HG03066 (cell line): ENCODE measurements around the gene GLIS1.

Source experiments
- ATAC-seq: cut with Tn5 transposase; IDR thresholded peaks from one replicate; pipeline ENCODE4 v1.9.1; 2021; ENCODE audit warnings: low read depth; ENCODE audit not compliant: unreplicated experiment

The GLIS1 gene

GRCh38 chr1:53584777-53585107 is 154.2 kb downstream of the GLIS1 start:
- no peak for ATAC-seq

- no peak for ATAC-seq
Measured at GRCh38 chr1:53583868-53584776, 154.8 kb downstream of the GLIS1 start.

GRCh38 chr1:53583021-53583867 is 155.7 kb downstream of the GLIS1 start:
- no peak for ATAC-seq

GRCh38 chr1:53582211-53583020 is 156.5 kb downstream of the GLIS1 start:
- ATAC-seq: no peak

GRCh38 chr1:53581476-53581875 is 157.5 kb downstream of the GLIS1 start:
- no peak for ATAC-seq

GRCh38 chr1:53580739-53581475 is 158.1 kb downstream of the GLIS1 start:
- no peak for ATAC-seq

- no peak for ATAC-seq
Measured at GRCh38 chr1:53580009-53580400, 159.0 kb downstream of the GLIS1 start.

- no peak for ATAC-seq
Measured at GRCh38 chr1:53579221-53580008, 159.5 kb downstream of the GLIS1 start.

GRCh38 chr1:53578358-53578757 is 160.6 kb downstream of the GLIS1 start:
- no peak for ATAC-seq

GRCh38 chr1:53577761-53578100 is 161.2 kb downstream of the GLIS1 start:
- no peak for ATAC-seq

GRCh38 chr1:53576866-53577760 is 161.9 kb downstream of the GLIS1 start:
- no peak for ATAC-seq

DNA sequence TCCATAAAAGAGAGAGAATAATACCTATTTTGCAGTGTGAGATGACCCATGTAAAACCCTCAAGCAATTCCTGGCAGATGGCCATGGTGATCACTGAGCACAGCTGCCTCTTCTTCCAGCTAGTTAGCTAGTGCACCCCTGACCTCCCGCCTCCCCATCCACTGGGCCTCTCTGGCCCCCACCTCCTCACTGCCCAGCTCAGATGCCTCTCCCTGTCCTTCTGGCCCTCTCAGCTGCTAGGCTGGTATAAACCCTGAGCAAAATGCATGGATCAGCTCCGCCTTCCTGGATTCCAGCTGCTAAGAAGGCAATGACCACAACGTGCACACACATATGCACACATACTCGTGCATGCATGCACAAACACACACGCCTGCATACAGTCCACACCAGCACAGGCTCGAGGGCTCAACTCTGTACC is 162.6 kb downstream of the GLIS1 start:
- no peak for ATAC-seq

- no peak for ATAC-seq
Measured at GRCh38 chr1:53575955-53576320, 163.0 kb downstream of the GLIS1 start.

GRCh38 chr1:53575141-53575954 is 163.6 kb downstream of the GLIS1 start:
- ATAC-seq: no peak

- no peak for ATAC-seq
Measured at GRCh38 chr1:53574621-53575020, 164.3 kb downstream of the GLIS1 start.

DNA sequence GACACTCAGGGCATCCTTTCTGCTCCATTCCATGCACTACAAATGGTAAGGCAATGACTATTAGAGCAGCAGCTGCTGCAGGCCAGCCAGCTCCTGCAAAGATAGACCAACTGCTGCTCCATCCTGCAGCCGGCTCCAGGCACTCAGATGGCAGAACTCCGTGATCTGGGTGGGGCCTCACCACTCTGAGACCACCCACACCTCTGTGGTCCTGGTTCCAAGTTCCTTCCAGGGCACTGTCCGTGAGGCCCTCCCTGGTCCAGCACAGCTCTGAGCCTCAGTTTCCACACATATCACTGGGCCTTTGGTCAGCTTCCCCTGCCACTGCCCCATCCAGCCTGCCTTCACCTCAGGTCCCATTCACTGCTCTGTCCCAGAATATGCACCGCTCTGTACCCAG is 165.0 kb downstream of the GLIS1 start:
- no peak for ATAC-seq

- ATAC-seq: no peak
Measured at GRCh38 chr1:53573522-53573921, 165.4 kb downstream of the GLIS1 start.

GRCh38 chr1:53572815-53573173 is 166.2 kb downstream of the GLIS1 start:
- ATAC-seq: no peak
